ENCODE data around the gene RTN4. TPM values are rescaled to one million over a fixed set of nuclear protein-coding genes. Genes with fewer than 3 reads are reported as not detected.

RTN4 gene
- total RNA-seq, 1 experiment from 2014 or later, result 342 TPM

GRCh38 chr2:55061523-55062344 is 11.5 kb upstream of the RTN4 start:
- Histone ChIP-seq H3K4me2 (no peak overlapping the region), H3F3A (ENCODE audit: insufficient read depth, low read depth) (peaks cover 5% of the 10 kb centered on the region), H3K9me2 (ENCODE audit: insufficient read depth) (0 out of 2 replicates have a peak, but pooled peaks cover 4% of the 10 kb centered on the region), H3K4me3 (no peak overlapping the region), H3K4me1 (replicated peaks; ENCODE audit: insufficient read depth) (no peaks in the 10 kb centered on the region), H3K79me2 (ENCODE audit: low read depth) (no peaks in the 10 kb centered on the region), H2AFZ (no peak overlapping the region), H3K27ac (no peak overlapping the region), H3K9me3 (ENCODE audit: insufficient read depth, low read depth) (no peaks in the 10 kb centered on the region), H4K20me1 (ENCODE audit: insufficient read depth) (no peaks in the 10 kb centered on the region), H3K27me3 (ENCODE audit: insufficient read depth, low read depth) (no peaks in the 10 kb centered on the region), H3K36me3 (ENCODE audit: low read depth) (no peaks in the 10 kb centered on the region)
- intact Hi-C loops (cut with micrococcal nuclease; ENCODE audit: unreplicated experiment), result no loop called here
- ChIA-PET CTCF (no interaction called here), POLR2A (ENCODE audit: unreplicated experiment) (no interaction called here)
- BruUV-seq (replicated peaks), result no TSS peak
- TF ChIP-seq EZH2 (IDR thresholded peaks at IDR 0.05; ENCODE audit: low read depth) (no peak), CTCF (conservative IDR thresholded peaks at IDR 0.05) (no peak)
- DNase-seq, result no peak

GRCh38 chr2:55059793-55060192 is 9.5 kb upstream of the RTN4 start:
- H3K9me3 ChIP-seq (ENCODE audit: insufficient read depth, low read depth), result no peaks in the 10 kb centered on the region
- no peaks in the 10 kb centered on the region for H3K79me2 ChIP-seq (ENCODE audit: low read depth)
- H3K4me3 ChIP-seq, result no peak overlapping the region
- no peaks in the 10 kb centered on the region for H3K27me3 ChIP-seq (ENCODE audit: insufficient read depth, low read depth)
- no peaks in the 10 kb centered on the region for H3K9me2 ChIP-seq (ENCODE audit: insufficient read depth)
- H2AFZ ChIP-seq, result no peak overlapping the region
- no peak overlapping the region for H3K4me2 ChIP-seq
- H3K4me1 ChIP-seq (replicated peaks; ENCODE audit: insufficient read depth), result peaks cover 6% of the 10 kb centered on the region; the same call in 1 of the 2 replicates
- TF ChIP-seq CTCF (conservative IDR thresholded peaks at IDR 0.05) (no peak), EZH2 (IDR thresholded peaks at IDR 0.05; ENCODE audit: low read depth) (no peak)
- intact Hi-C loops (cut with micrococcal nuclease; ENCODE audit: unreplicated experiment), result no loop called here
- no peak for DNase-seq
- H3K27ac ChIP-seq, result no peak overlapping the region
- no peaks in the 10 kb centered on the region for H3F3A ChIP-seq (ENCODE audit: insufficient read depth, low read depth)
- no peaks in the 10 kb centered on the region for H4K20me1 ChIP-seq (ENCODE audit: insufficient read depth)
- ChIA-PET CTCF (no interaction called here), POLR2A (ENCODE audit: unreplicated experiment) (no interaction called here)
- BruUV-seq (replicated peaks), result no TSS peak
- H3K36me3 ChIP-seq (ENCODE audit: low read depth), result peaks cover under 1% of the 10 kb centered on the region; the same call in 1 of the 2 replicates

DNA sequence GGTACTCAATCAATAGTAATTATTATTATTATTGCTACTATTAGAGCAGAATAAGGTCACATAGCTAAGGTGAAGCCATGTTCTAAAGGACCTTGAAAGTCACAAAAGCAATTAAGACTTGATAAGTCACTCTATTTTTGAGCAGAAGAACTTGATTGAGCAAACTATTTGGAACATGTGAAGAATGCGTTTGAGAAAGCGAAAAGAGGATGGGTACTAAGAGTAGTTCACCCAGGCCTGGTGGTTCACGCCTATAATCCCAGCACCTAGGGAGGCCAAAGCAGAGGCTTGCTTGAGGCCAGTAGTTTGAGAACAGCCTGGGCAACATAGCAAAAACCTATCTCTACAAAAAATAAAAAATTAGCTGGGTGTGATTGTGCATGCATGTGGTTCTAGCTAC is 7.2 kb upstream of the RTN4 start:
- BruUV-seq (replicated peaks), result no TSS peak
- Histone ChIP-seq H3K27ac (no peak overlapping the region), H3F3A (ENCODE audit: insufficient read depth, low read depth) (peaks cover 6% of the 10 kb centered on the region), H3K4me2 (no peak overlapping the region), H2AFZ (no peak overlapping the region), H3K9me2 (ENCODE audit: insufficient read depth) (no peaks in the 10 kb centered on the region), H3K27me3 (ENCODE audit: insufficient read depth, low read depth) (no peaks in the 10 kb centered on the region), H3K36me3 (ENCODE audit: low read depth) (peaks cover 7% of the 10 kb centered on the region; the same call in 1 of the 2 replicates), H3K79me2 (ENCODE audit: low read depth) (peaks cover 20% of the 10 kb centered on the region), H3K9me3 (ENCODE audit: insufficient read depth, low read depth) (no peaks in the 10 kb centered on the region), H3K4me3 (no peak overlapping the region), H4K20me1 (ENCODE audit: insufficient read depth) (no peaks in the 10 kb centered on the region), H3K4me1 (replicated peaks; ENCODE audit: insufficient read depth) (peaks cover 16% of the 10 kb centered on the region)
- ChIA-PET CTCF (no interaction called here), POLR2A (ENCODE audit: unreplicated experiment) (no interaction called here)
- intact Hi-C loops (cut with micrococcal nuclease; ENCODE audit: unreplicated experiment), result no loop called here
- TF ChIP-seq CTCF (conservative IDR thresholded peaks at IDR 0.05) (no peak), EZH2 (IDR thresholded peaks at IDR 0.05; ENCODE audit: low read depth) (no peak)
- no peak for DNase-seq

Measured in PC-9 (cell line).